Measurements from ENCODE around the gene PCMTD2.

The PCMTD2 gene

GRCh38 chr20:64216910-64217309 is 38.6 kb upstream of the PCMTD2 start:
- no peak for DNase-seq (ENCODE audit: low read depth in 1 of 2, low spot score in 1 of 2)
- peaks cover 7% of the 10 kb centered on the region for H3K27me3 ChIP-seq (ENCODE audit: insufficient read depth, poor library complexity, severe bottlenecking)

GRCh38 chr20:64217539-64218221 is 37.9 kb upstream of the PCMTD2 start:
- H3K27me3 ChIP-seq (ENCODE audit: insufficient read depth, poor library complexity, severe bottlenecking), result peaks cover 7% of the 10 kb centered on the region
- DNase-seq (ENCODE audit: low read depth in 1 of 2, low spot score in 1 of 2), result no peak
- H3K27ac ChIP-seq (replicated peaks), result no peak overlapping the region
- H3K4me3 ChIP-seq (replicated peaks; ENCODE audit: insufficient read depth, low read length), result no peak overlapping the region
- no peak for TF ChIP-seq CTCF (IDR thresholded peaks at IDR 0.05; ENCODE audit: insufficient read depth, low read length)
- TF ChIP-seq GABPA (IDR thresholded peaks at IDR 0.05; ENCODE audit: low read depth), result no peak
- TF ChIP-seq REST (IDR thresholded peaks at IDR 0.05; ENCODE audit: insufficient replicate concordance, low read depth), result no peak
- TF ChIP-seq POLR2AphosphoS5 (IDR thresholded peaks at IDR 0.05; ENCODE audit: low read depth), result no peak
- no peak for TF ChIP-seq SPI1 (IDR thresholded peaks at IDR 0.05; ENCODE audit: borderline replicate concordance, low read depth)

More at GRCh38 chr20:64216910-64217309, 38.6 kb upstream of the PCMTD2 start:
- TF ChIP-seq REST (IDR thresholded peaks at IDR 0.05; ENCODE audit: insufficient replicate concordance, low read depth) (no peak), POLR2AphosphoS5 (IDR thresholded peaks at IDR 0.05; ENCODE audit: low read depth) (no peak), GABPA (IDR thresholded peaks at IDR 0.05; ENCODE audit: low read depth) (no peak), CTCF (IDR thresholded peaks at IDR 0.05; ENCODE audit: insufficient read depth, low read length) (no peak), SPI1 (IDR thresholded peaks at IDR 0.05; ENCODE audit: borderline replicate concordance, low read depth) (no peak)
- no peak overlapping the region for H3K27ac ChIP-seq (replicated peaks)
- H3K4me3 ChIP-seq (replicated peaks; ENCODE audit: insufficient read depth, low read length), result no peak overlapping the region

- TF ChIP-seq REST (IDR thresholded peaks at IDR 0.05; ENCODE audit: insufficient replicate concordance, low read depth) (no peak), GABPA (IDR thresholded peaks at IDR 0.05; ENCODE audit: low read depth) (no peak), SPI1 (IDR thresholded peaks at IDR 0.05; ENCODE audit: borderline replicate concordance, low read depth) (no peak), POLR2AphosphoS5 (IDR thresholded peaks at IDR 0.05; ENCODE audit: low read depth) (no peak), CTCF (IDR thresholded peaks at IDR 0.05; ENCODE audit: insufficient read depth, low read length) (no peak)
- Histone ChIP-seq H3K27ac (replicated peaks) (no peak overlapping the region), H3K27me3 (ENCODE audit: insufficient read depth, poor library complexity, severe bottlenecking) (peaks cover 3% of the 10 kb centered on the region), H3K4me3 (replicated peaks; ENCODE audit: insufficient read depth, low read length) (no peak overlapping the region)
- DNase-seq (ENCODE audit: low read depth in 1 of 2, low spot score in 1 of 2), result peak in 1 of 2 experiments; percentile 10
Observed at GRCh38 chr20:64219202-64219601, 36.3 kb upstream of the PCMTD2 start.
